ENCODE measurements around the gene ARL8B.

Gene ARL8B

DNA sequence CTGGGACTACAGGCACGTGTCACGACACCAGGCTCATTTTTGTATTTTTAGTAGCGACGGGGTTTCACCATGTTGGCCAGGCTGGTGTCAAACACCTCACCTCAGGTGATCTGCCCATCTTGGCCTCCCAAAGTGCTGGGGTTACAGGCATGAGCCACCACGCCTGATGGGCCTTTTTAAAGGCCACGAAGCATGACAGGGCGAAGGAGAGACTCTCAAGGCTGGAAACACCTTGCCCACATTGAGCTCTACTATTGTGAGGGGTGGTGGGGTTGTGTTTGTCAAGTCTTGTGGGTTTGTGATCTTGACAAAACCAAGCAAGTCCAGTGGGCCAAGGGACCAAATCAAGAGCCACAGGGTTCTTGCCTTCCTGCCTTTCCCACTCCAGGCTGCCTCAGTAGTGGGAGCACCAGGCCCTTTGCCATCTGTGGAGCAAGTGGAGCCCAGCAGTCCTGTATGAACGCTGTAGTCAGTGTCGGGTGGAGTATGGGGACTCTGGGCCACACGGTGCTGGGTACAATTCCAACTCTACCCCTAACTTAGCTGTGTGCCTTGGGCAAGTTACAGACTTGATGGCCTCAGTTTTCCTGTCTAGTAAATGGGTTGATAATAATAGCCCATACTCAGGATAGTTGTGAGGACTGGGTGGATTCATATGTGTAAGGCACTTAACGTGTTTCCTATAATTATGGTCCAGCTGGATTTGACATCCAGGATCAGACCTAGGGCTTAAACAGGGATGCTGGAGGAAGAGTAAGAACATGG lies 98.8 kb downstream of the ARL8B start:
- Histone ChIP-seq H3K36me3 (ENCODE audit: insufficient read depth, low read length) (no peaks in the 10 kb centered on the region; the same call in 1 of the 2 replicates), H3K4me3 (no peak overlapping the region), H3K9ac (ENCODE audit: insufficient read length) (no peak overlapping the region), H3K27ac (no peak overlapping the region), H3K9me3 (ENCODE audit: low read depth, low read length) (no peaks in the 10 kb centered on the region)
- DNase-seq (ENCODE audit: low read depth, low spot score), result no peak
- TF ChIP-seq EZH2 (IDR thresholded peaks at IDR 0.05) (no peak), POLR2AphosphoS5 (IDR thresholded peaks at IDR 0.05; ENCODE audit: borderline replicate concordance, low read depth, low read length) (no peak), FOXP2 (optimal IDR thresholded peaks at IDR 0.05; ENCODE audit: control extremely low read depth, extremely low read length, insufficient read depth) (no peak)

DNA sequence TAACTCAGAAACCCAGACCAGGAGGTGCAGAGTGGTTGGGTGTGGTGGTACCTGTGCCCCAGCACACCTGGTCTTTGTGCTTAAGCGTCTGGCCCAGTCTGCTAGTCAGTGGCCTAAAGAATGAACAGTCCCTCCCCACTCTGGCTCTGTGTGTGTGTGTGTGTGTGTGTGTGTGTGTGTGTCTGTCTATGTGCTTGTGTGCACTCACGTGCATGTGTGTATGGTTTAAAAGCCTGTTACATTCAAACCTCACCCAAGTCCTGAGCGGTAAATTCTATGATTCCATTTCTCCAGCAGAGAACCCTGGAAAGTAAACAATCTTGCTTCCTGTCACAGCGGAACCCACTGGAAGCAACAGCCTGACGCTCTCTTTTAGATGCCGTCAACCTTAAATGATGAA lies 99.6 kb downstream of the ARL8B start:
- Histone ChIP-seq H3K4me3 (no peak overlapping the region), H3K9me3 (ENCODE audit: low read depth, low read length) (no peaks in the 10 kb centered on the region), H3K9ac (ENCODE audit: insufficient read length) (no peak overlapping the region), H3K36me3 (ENCODE audit: insufficient read depth, low read length) (no peaks in the 10 kb centered on the region; the same call in 1 of the 2 replicates), H3K27ac (no peak overlapping the region)
- TF ChIP-seq FOXP2 (optimal IDR thresholded peaks at IDR 0.05; ENCODE audit: control extremely low read depth, extremely low read length, insufficient read depth), result no peak
- no peak for TF ChIP-seq POLR2AphosphoS5 (IDR thresholded peaks at IDR 0.05; ENCODE audit: borderline replicate concordance, low read depth, low read length)
- TF ChIP-seq EZH2 (IDR thresholded peaks at IDR 0.05), result no peak
- no peak for DNase-seq (ENCODE audit: low read depth, low spot score)

DNA sequence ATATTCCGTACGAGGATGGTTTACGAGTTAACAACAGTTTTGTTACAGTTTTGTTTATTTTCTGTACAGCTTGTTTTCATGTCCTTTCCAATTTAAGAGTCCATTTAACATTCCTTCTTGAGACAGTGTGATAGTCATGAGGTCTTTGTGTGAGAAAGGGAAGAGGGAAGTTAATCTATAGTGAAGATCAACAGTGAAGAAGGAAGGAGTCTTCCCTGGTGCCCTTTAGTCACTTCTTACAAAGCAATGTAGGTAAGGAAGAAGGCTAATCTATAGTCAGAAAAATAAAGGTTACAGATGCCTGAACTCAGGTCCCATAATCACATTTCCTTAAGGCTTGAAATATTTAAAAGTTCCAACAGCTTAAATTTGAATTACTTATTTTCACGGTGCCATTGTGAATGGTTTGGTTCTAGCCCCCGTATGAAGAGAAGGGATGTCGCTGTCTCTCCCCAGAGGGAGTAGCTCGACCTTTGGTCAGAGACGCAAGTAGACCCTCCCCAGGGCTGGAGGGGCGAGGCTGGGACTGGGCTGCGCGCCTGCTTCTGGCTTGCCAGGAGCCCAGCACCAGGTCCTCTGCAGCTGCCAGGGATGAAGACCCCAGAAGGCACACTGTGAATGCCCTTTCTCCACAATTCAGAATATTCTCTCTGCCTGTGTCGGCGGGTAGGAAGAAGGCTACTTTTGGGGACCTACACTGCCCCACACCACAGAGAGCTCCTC lies 100.4 kb downstream of the ARL8B start:
- no peak for TF ChIP-seq FOXP2 (optimal IDR thresholded peaks at IDR 0.05; ENCODE audit: control extremely low read depth, extremely low read length, insufficient read depth)
- no peak for TF ChIP-seq EZH2 (IDR thresholded peaks at IDR 0.05)
- TF ChIP-seq POLR2AphosphoS5 (IDR thresholded peaks at IDR 0.05; ENCODE audit: borderline replicate concordance, low read depth, low read length), result no peak
- H3K9me3 ChIP-seq (ENCODE audit: low read depth, low read length), result no peaks in the 10 kb centered on the region
- H3K27ac ChIP-seq, result no peak overlapping the region
- no peak overlapping the region for H3K4me3 ChIP-seq
- no peaks in the 10 kb centered on the region; the same call in 1 of the 2 replicates for H3K36me3 ChIP-seq (ENCODE audit: insufficient read depth, low read length)
- DNase-seq (ENCODE audit: low read depth, low spot score), result no peak
- no peak overlapping the region for H3K9ac ChIP-seq (ENCODE audit: insufficient read length)

DNA sequence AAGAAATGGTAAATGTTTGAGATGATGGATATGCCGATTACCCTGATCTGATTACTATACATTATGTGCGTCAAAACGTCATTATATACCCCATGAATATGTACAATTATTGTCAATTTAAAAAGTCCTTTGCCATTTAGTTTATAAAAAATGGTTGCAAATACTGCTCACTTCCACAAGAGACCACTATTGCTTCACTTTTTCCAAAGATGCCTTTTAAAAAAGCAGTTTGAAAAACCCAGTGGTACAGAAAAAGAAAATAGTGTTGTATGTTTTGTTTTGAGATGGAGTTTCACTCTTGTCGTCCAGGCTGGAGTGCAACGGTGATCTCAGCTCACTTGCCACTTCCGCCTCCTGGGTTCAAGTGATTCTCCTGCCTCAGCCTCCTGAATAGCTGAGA lies 104.7 kb downstream of the ARL8B start:
- H3K9me3 ChIP-seq (ENCODE audit: low read depth, low read length), result no peaks in the 10 kb centered on the region
- H3K27ac ChIP-seq, result no peak overlapping the region
- no peaks in the 10 kb centered on the region for H3K36me3 ChIP-seq (ENCODE audit: insufficient read depth, low read length)
- no peak for DNase-seq (ENCODE audit: low read depth, low spot score)
- H3K9ac ChIP-seq (ENCODE audit: insufficient read length), result no peak overlapping the region
- TF ChIP-seq POLR2AphosphoS5 (IDR thresholded peaks at IDR 0.05; ENCODE audit: borderline replicate concordance, low read depth, low read length) (no peak), EZH2 (IDR thresholded peaks at IDR 0.05) (no peak), FOXP2 (optimal IDR thresholded peaks at IDR 0.05; ENCODE audit: control extremely low read depth, extremely low read length, insufficient read depth) (no peak)
- no peak overlapping the region for H3K4me3 ChIP-seq

DNA sequence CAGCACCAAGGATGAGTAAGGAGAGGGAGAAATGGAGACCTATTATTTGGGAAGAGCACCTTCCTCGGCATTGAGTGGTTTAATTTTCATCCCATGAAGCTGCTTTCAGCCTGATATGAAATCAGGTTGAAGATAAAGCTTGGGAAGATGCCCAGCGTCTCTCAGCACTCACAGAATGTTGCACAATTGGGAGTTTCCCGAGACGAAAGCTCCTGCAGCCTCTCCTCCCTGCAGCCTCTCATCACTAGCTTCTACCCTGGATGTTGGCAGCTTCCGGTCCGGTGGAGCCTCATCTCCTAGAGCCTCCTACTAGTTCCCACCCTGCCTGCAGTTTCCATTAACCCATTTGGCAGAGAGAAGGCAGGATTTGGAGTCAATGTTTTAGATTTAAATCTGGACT lies 105.7 kb downstream of the ARL8B start:
- DNase-seq (ENCODE audit: low read depth, low spot score), result no peak
- no peaks in the 10 kb centered on the region for H3K9me3 ChIP-seq (ENCODE audit: low read depth, low read length)
- H3K27ac ChIP-seq, result no peak overlapping the region
- H3K9ac ChIP-seq (ENCODE audit: insufficient read length), result no peak overlapping the region
- no peak for TF ChIP-seq FOXP2 (optimal IDR thresholded peaks at IDR 0.05; ENCODE audit: control extremely low read depth, extremely low read length, insufficient read depth)
- TF ChIP-seq POLR2AphosphoS5 (IDR thresholded peaks at IDR 0.05; ENCODE audit: borderline replicate concordance, low read depth, low read length), result no peak
- no peak for TF ChIP-seq EZH2 (IDR thresholded peaks at IDR 0.05)
- H3K36me3 ChIP-seq (ENCODE audit: insufficient read depth, low read length), result no peaks in the 10 kb centered on the region
- H3K4me3 ChIP-seq, result no peak overlapping the region

DNA sequence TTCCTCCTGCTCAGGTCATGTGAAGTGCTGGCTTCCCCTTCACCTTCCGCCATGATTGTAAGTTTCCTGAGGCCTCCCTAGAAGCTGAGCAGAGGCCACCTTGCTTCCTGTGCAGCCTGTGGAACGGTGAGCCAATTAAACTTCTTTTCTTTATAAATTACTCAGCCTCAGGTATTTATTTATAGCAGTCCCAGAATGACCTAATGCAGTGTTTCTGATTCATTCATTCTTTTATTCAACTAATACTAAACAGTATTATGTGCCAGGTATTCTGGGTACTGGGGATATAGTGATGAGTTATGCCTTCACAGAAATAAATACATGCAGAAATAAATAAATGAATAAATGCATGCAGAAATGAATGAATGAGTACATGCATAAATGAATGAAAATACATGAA lies 107.3 kb downstream of the ARL8B start:
- TF ChIP-seq FOXP2 (optimal IDR thresholded peaks at IDR 0.05; ENCODE audit: control extremely low read depth, extremely low read length, insufficient read depth) (no peak), EZH2 (IDR thresholded peaks at IDR 0.05) (no peak), POLR2AphosphoS5 (IDR thresholded peaks at IDR 0.05; ENCODE audit: borderline replicate concordance, low read depth, low read length) (no peak)
- Histone ChIP-seq H3K36me3 (ENCODE audit: insufficient read depth, low read length) (no peaks in the 10 kb centered on the region), H3K9me3 (ENCODE audit: low read depth, low read length) (no peaks in the 10 kb centered on the region), H3K4me3 (no peak overlapping the region), H3K27ac (no peak overlapping the region), H3K9ac (ENCODE audit: insufficient read length) (no peak overlapping the region)
- DNase-seq (ENCODE audit: low read depth, low spot score), result no peak

Data from SK-N-MC (cell line).